ENCODE measurements around the gene MLLT10.
"Not testable (repeated sequence)": the region's sequence is repeated elsewhere in the genome, so short reads cannot be mapped to it uniquely, and the experiment has no call there.

Gene MLLT10

GRCh38 chr10:21534604-21535493, 817 bp downstream of the MLLT10 start:
- DNase-seq = peak; percentile 36
- Mint-ChIP-seq H3K9me3 (no peaks in the 10 kb centered on the region), H3K4me3 (peak overlapping the region; percentile 85 to 95), H3K27ac (peak overlapping the region; percentile 84), H3K27me3 (no peaks in the 10 kb centered on the region), H3K36me3 (peaks cover 8 to 11% of the 10 kb centered on the region in 2 donors), H3K4me1 (peaks cover 11 to 28% of the 10 kb centered on the region in 2 donors)
- peak; percentile 43 to 53 for ATAC-seq (replicated peaks)

GRCh38 chr10:21535494-21535965, 1.5 kb downstream of the MLLT10 start:
- DNase-seq (no peak), ATAC-seq (replicated peaks) (no peak)
- peaks cover 12 to 15% of the 10 kb centered on the region in 2 donors for H3K36me3 Mint-ChIP-seq
- H3K27ac Mint-ChIP-seq = no peak overlapping the region
- no peaks in the 10 kb centered on the region for H3K9me3 Mint-ChIP-seq
- peaks cover 11 to 28% of the 10 kb centered on the region in 2 donors for H3K4me1 Mint-ChIP-seq
- peak overlapping the region; percentile 84 to 95 for H3K4me3 Mint-ChIP-seq
- H3K27me3 Mint-ChIP-seq = no peaks in the 10 kb centered on the region

GRCh38 chr10:21535976-21536375, 1.9 kb downstream of the MLLT10 start:
- Mint-ChIP-seq H3K4me1 (peaks cover 11 to 28% of the 10 kb centered on the region in 2 donors), H3K36me3 (peaks cover 12 to 15% of the 10 kb centered on the region in 2 donors), H3K4me3 (peak overlapping the region in 1 of 2 donors; percentile 95)
- H3K9me3 Mint-ChIP-seq; H3K27me3 Mint-ChIP-seq; H3K27ac Mint-ChIP-seq; DNase-seq; ATAC-seq (replicated peaks): not testable (repeated sequence)

- DNase-seq (no peak), ATAC-seq (replicated peaks) (no peak)
- no peak overlapping the region for H3K27ac Mint-ChIP-seq
- no peak overlapping the region for H3K4me3 Mint-ChIP-seq
- peaks cover 18 to 21% of the 10 kb centered on the region in 2 donors for H3K36me3 Mint-ChIP-seq
- H3K9me3 Mint-ChIP-seq = no peaks in the 10 kb centered on the region
- H3K27me3 Mint-ChIP-seq = no peaks in the 10 kb centered on the region
- peaks cover 11 to 28% of the 10 kb centered on the region in 2 donors for H3K4me1 Mint-ChIP-seq
Measured at GRCh38 chr10:21536874-21537273, 2.8 kb downstream of the MLLT10 start.

GRCh38 chr10:21540701-21541100, 6.7 kb downstream of the MLLT10 start:
- peaks cover 2 to 19% of the 10 kb centered on the region in 2 donors for H3K4me1 Mint-ChIP-seq
- H3K36me3 Mint-ChIP-seq = peaks cover 38 to 44% of the 10 kb centered on the region in 2 donors
- not testable (repeated sequence) for H3K27me3 Mint-ChIP-seq

GRCh38 chr10:21547246-21547645, 13.2 kb downstream of the MLLT10 start:
- Mint-ChIP-seq H3K27me3 (no peaks in the 10 kb centered on the region), H3K27ac (no peak overlapping the region), H3K36me3 (peaks cover 31 to 63% of the 10 kb centered on the region in 2 donors), H3K4me3 (no peak overlapping the region), H3K9me3 (no peaks in the 10 kb centered on the region), H3K4me1 (peaks cover 2 to 7% of the 10 kb centered on the region in 2 donors)
- DNase-seq (no peak), ATAC-seq (replicated peaks) (no peak)

More at GRCh38 chr10:21540701-21541100, 6.7 kb downstream of the MLLT10 start:
- not testable (repeated sequence) for ATAC-seq (replicated peaks); H3K9me3 Mint-ChIP-seq; DNase-seq; H3K4me3 Mint-ChIP-seq; H3K27ac Mint-ChIP-seq

GRCh38 chr10:21552638-21553037, 18.6 kb downstream of the MLLT10 start:
- Mint-ChIP-seq H3K27me3 (no peaks in the 10 kb centered on the region), H3K36me3 (peaks cover 50 to 67% of the 10 kb centered on the region in 2 donors), H3K4me3 (no peak overlapping the region), H3K4me1 (peaks cover 5% of the 10 kb centered on the region in 2 donors), H3K9me3 (no peaks in the 10 kb centered on the region), H3K27ac (no peak overlapping the region)
- no peak for ATAC-seq (replicated peaks)
- no peak for DNase-seq

GRCh38 chr10:21556527-21556926, 22.5 kb downstream of the MLLT10 start:
- no peaks in the 10 kb centered on the region for H3K27me3 Mint-ChIP-seq
- peaks cover 60 to 71% of the 10 kb centered on the region in 2 donors for H3K36me3 Mint-ChIP-seq
- no peak overlapping the region for H3K4me3 Mint-ChIP-seq
- peaks cover 6 to 17% of the 10 kb centered on the region in 2 donors for H3K4me1 Mint-ChIP-seq
- DNase-seq (no peak), ATAC-seq (replicated peaks) (no peak)
- no peak overlapping the region for H3K27ac Mint-ChIP-seq
- H3K9me3 Mint-ChIP-seq = no peaks in the 10 kb centered on the region

DNA sequence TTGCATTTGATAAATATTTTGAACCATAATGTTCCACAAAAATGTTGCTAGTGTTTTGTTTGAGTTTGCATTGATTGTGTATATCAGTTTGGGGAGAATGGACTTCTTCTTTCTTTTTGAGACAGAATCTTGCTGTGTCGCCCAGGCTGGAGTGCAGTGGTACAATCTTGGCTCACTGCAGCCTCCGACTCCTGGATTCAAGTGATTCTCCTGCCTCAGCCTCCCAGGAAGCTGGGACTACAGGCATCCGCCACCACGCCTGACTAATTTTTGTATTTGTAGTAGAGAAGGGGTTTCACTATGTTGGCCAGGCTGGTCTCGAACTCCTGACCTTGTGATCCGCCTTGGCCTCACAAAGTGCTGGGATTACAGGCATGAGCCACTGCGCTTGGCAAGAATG, 25.0 kb downstream of the MLLT10 start:
- Mint-ChIP-seq H3K27ac (peak overlapping the region; percentile 22), H3K4me1 (peaks cover 6 to 25% of the 10 kb centered on the region in 2 donors), H3K36me3 (peaks cover 54 to 61% of the 10 kb centered on the region in 2 donors)
- not testable (repeated sequence) for H3K9me3 Mint-ChIP-seq; DNase-seq; ATAC-seq (replicated peaks); H3K4me3 Mint-ChIP-seq; H3K27me3 Mint-ChIP-seq

GRCh38 chr10:21570761-21571521, 36.9 kb downstream of the MLLT10 start:
- ATAC-seq (replicated peaks) = no peak
- Mint-ChIP-seq H3K4me3 (no peak overlapping the region), H3K4me1 (peaks cover 27 to 52% of the 10 kb centered on the region in 2 donors)

DNA sequence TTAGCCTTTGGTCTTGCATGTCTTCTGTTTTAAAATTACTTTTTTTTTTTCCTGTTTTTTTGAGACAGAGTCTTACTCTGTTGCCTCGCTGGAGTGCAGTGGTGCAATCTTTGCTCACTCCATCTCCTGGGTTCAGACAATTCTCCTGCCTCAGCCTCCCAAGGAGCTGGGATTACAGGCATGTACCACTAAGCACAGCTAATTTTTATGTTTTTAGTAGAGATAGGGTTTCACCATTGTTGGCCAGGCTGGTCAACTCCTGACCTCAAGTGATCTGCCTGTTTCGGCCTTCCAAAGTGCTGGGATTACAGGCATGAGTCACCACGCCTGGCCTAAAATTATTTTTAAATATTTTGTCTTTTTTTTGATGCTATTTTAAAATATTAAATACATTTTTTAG, 38.5 kb downstream of the MLLT10 start:
- no peaks in the 10 kb centered on the region for H3K9me3 Mint-ChIP-seq
- ATAC-seq (replicated peaks) = no peak
- H3K27me3 Mint-ChIP-seq = no peaks in the 10 kb centered on the region
- peaks cover 31 to 49% of the 10 kb centered on the region in 2 donors for H3K36me3 Mint-ChIP-seq
- peaks cover 22 to 41% of the 10 kb centered on the region in 2 donors for H3K4me1 Mint-ChIP-seq
- no peak overlapping the region for H3K4me3 Mint-ChIP-seq
- H3K27ac Mint-ChIP-seq = no peak overlapping the region
- DNase-seq = no peak

More at GRCh38 chr10:21570761-21571521, 36.9 kb downstream of the MLLT10 start:
- no peak for DNase-seq
- peak overlapping the region; percentile 26 for H3K27ac Mint-ChIP-seq
- no peaks in the 10 kb centered on the region for H3K9me3 Mint-ChIP-seq
- peaks cover 30 to 50% of the 10 kb centered on the region in 2 donors for H3K36me3 Mint-ChIP-seq
- no peaks in the 10 kb centered on the region for H3K27me3 Mint-ChIP-seq

DNA sequence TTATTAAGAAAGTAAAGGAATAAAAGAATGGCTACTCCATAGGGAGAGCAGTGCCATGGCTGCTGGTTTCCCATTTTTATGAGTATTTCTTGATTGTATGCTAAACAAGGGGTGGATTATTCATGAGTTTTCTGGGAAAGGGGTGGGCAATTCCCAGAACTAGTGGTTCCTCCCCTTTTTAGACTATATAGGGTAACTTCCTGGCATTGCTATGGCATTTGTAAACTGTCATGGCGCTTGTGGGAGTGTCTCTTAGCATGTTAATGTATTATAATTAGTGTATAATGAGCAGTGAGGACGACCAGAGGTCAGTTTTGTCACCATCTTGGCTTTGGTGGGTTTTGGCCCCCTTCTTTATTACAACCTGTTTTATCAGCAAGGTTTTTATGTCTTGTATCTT, 40.5 kb downstream of the MLLT10 start:
- H3K9me3 Mint-ChIP-seq; DNase-seq; H3K27ac Mint-ChIP-seq; ATAC-seq (replicated peaks); H3K27me3 Mint-ChIP-seq; H3K4me3 Mint-ChIP-seq: not testable (repeated sequence)
- H3K4me1 Mint-ChIP-seq = peaks cover 27 to 50% of the 10 kb centered on the region in 2 donors
- peaks cover 30 to 45% of the 10 kb centered on the region in 2 donors for H3K36me3 Mint-ChIP-seq

- Mint-ChIP-seq H3K27ac (peak overlapping the region; percentile 20), H3K36me3 (peaks cover 29 to 43% of the 10 kb centered on the region in 2 donors), H3K9me3 (peaks cover 4 to 6% of the 10 kb centered on the region in 2 donors), H3K4me3 (peak overlapping the region in 1 of 2 donors; percentile 15), H3K4me1 (peaks cover 13 to 33% of the 10 kb centered on the region in 2 donors), H3K27me3 (no peaks in the 10 kb centered on the region)
- DNase-seq (no peak), ATAC-seq (replicated peaks) (peak in 1 of 2 donors; percentile 32)
Measured at GRCh38 chr10:21579291-21579690, 45.3 kb downstream of the MLLT10 start.

DNA sequence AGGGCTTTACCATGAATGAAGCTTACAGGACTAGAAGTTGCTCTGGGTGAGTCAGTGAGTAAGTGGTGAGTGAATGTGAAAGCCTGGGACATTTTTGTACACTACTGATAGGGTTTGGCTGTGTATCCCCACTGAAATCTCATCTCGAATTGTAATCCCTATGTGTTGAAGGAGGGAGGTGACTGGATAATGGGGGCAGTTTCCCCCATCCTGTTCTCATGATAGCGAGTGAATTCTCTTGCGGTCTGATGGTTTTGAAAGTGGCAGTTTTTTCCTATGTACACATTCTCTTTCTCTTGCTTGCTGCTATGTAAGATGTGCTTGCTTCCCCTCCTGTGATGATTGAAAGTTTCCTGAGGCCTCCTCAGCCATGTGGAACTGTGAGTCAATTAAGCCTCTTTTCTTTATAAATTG, 47.4 kb downstream of the MLLT10 start:
- Mint-ChIP-seq H3K27ac (peak overlapping the region; percentile 68), H3K4me3 (peak overlapping the region; percentile 13 to 47), H3K36me3 (peaks cover 24 to 45% of the 10 kb centered on the region in 2 donors), H3K4me1 (peaks cover 13 to 33% of the 10 kb centered on the region in 2 donors)
- not testable (repeated sequence) for H3K9me3 Mint-ChIP-seq, H3K27me3 Mint-ChIP-seq
- ATAC-seq (replicated peaks) (peak; percentile 92 to 93), DNase-seq (peak; percentile 37)

Data from stimulated activated naive B cell treated with anti-CD40 and anti-IgM and Interleukin-4, amounts not matched to agents 10 μg/mL and 1 μg/mL and 100 μg/mL, for 72 hours (primary cell).